ENCODE measurements around the gene LDAF1.

The LDAF1 gene

DNA sequence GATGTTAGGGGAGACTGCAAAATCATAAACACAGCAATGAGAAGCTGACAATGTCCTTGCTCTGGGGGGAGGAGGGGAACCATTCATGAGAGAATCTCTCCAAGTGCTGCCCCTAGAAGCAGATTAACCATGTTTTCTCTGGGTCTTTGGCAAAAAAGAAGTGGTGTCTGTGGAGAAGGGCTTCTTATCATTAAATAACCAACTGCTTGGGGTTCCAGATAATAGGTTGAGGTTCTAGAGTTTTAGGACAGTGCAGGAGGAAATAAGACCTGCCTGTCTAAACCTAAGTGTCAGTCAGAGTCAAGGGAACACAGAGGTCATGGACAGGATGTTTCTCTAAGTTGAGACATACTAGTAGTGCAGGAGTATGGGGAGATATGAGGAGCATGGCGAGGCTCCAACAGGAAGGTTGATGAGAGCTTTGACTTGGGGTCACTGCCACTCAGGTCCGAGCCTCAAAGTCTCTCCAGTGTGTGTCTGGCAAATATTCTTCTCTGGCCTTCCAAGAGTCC is 69.9 kb downstream of the LDAF1 start:
- Histone ChIP-seq H3K4me1 (ENCODE audit: control extremely low read depth in 1 of 4, control insufficient read depth in 4 of 4, insufficient read depth in 4 of 4, low read length in 3 of 4) (no peaks in the 10 kb centered on the region), H3K27ac (ENCODE audit: insufficient read depth in 1 of 2, low read depth in 1 of 2, low read length in 2 of 2, poor library complexity in 1 of 2, severe bottlenecking in 2 of 2) (no peak overlapping the region), H3K27me3 (replicated peaks in 2 of 5; ENCODE audit: control insufficient read depth in 4 of 5, insufficient read depth in 5 of 5, low read length in 4 of 5) (peaks cover 2 to 11% (median 10%) of the 10 kb centered on the region in 5 experiments), H3K4me3 (ENCODE audit: control insufficient read depth in 1 of 7, extremely low read depth in 1 of 7, insufficient read depth in 4 of 7, low read depth in 2 of 7, low read length in 6 of 7) (no peak overlapping the region), H3K36me3 (ENCODE audit: control insufficient read depth in 4 of 4, insufficient read depth in 4 of 4, low read length in 3 of 4) (no peaks in the 10 kb centered on the region), H3K9me3 (ENCODE audit: control extremely low read depth in 1 of 5, control insufficient read depth in 4 of 5, insufficient read depth in 2 of 5, low read depth in 1 of 5, low read length in 4 of 5) (no peaks in the 10 kb centered on the region)
- WGBS (ENCODE audit: insufficient coverage) = 100% methylated on average over 1 of the region's 2 CpGs
- ChIA-PET CTCF (no interaction called here), POLR2A (no interaction called here)
- DNase-seq = no peak
